Duodenal mucosa (tissue), 2 donors: ENCODE data around the gene GSTM1.

Experiments
- H3K27ac ChIP-seq: one replicate; pipeline ENCODE4 v1.7.0; 2013; ENCODE audit warnings: low read depth, low read length
- H3K27me3 ChIP-seq, 2 donors: one replicate each; pipeline ENCODE4 v1.7.0; 2013; ENCODE audit warnings: low read length in 2 of 2, control low read depth in 1 of 2; ENCODE audit not compliant: insufficient read depth in 2 of 2, control insufficient read depth in 1 of 2
- H3K36me3 ChIP-seq, 2 donors: one replicate each; pipeline ENCODE4 v1.7.0; 2013; ENCODE audit warnings: low read length in 2 of 2, control low read depth in 1 of 2; ENCODE audit not compliant: insufficient read depth in 2 of 2, control insufficient read depth in 1 of 2
- H3K4me1 ChIP-seq, 2 donors: one replicate each; pipeline ENCODE4 v1.7.0; 2013; ENCODE audit warnings: low read length in 2 of 2, control low read depth in 1 of 2; ENCODE audit not compliant: insufficient read depth in 2 of 2, control insufficient read depth in 1 of 2
- H3K4me3 ChIP-seq, 2 donors: one replicate each; pipeline ENCODE4 v1.7.0; 2013; ENCODE audit warnings: low read length in 2 of 2, low read depth in 1 of 2
- H3K9ac ChIP-seq, 2 donors: one replicate each; pipeline ENCODE4 v1.7.0; 2013; ENCODE audit warnings: low read length in 2 of 2, low read depth in 1 of 2
- H3K9me3 ChIP-seq, 2 donors: one replicate each; pipeline ENCODE4 v1.7.0; 2013; ENCODE audit warnings: low read length in 2 of 2, control low read depth in 1 of 2; ENCODE audit not compliant: control insufficient read depth in 1 of 2

The GSTM1 gene

DNA sequence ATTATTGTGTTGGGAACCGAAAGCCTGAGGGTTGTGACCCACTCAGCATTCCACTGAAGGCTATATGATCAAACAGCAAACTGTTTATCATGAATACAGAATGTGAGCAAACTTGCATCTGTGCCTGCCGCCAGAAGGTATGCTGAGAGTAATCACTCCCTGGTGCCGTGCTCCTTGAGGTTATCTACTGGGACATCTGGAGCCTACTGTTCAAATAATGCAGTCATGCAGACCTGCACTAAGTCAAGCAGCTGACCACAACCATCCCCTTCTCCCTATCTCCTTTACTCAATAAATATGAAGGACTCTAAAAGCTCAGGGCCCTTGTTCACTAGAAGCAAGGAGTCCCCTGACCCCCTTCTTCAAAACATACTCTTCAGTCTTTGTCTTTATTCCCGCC is 37.9 kb downstream of the GSTM1 start:
- Histone ChIP-seq H3K27ac (no peak overlapping the region), H3K9me3 (no peaks in the 10 kb centered on the region)

DNA sequence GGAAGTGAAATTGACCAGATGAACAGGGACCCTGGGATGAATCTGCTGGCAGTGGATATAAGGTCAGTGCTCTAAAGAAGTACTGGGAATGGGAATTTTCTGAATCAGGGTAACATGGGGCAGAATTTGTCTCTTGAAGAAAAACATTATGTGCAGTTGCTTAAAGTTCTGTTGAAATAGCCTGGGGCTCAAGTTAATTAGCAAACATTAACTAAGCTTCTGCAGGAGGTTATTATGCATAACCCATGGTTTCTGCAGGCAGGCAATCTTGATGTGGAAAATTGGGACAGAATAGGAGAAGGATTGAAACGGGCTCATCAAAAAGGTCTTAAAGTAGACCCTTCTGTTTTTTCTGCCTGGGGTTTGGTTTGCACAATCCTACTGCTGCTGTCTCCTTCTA is 38.4 kb downstream of the GSTM1 start:
- peaks cover 0 to 2% of the 10 kb centered on the region in 2 donors for H3K4me1 ChIP-seq
- H3K9ac ChIP-seq, result no peak overlapping the region
- no peaks in the 10 kb centered on the region for H3K36me3 ChIP-seq
- no peaks in the 10 kb centered on the region for H3K9me3 ChIP-seq
- no peak overlapping the region for H3K27ac ChIP-seq
- no peak overlapping the region for H3K4me3 ChIP-seq
- H3K27me3 ChIP-seq, result no peaks in the 10 kb centered on the region

More for the DNA sequence above, 37.9 kb downstream of the GSTM1 start:
- no peak overlapping the region for H3K4me3 ChIP-seq
- no peak overlapping the region for H3K9ac ChIP-seq
- no peaks in the 10 kb centered on the region for H3K36me3 ChIP-seq
- no peaks in the 10 kb centered on the region for H3K27me3 ChIP-seq
- no peaks in the 10 kb centered on the region for H3K4me1 ChIP-seq

DNA sequence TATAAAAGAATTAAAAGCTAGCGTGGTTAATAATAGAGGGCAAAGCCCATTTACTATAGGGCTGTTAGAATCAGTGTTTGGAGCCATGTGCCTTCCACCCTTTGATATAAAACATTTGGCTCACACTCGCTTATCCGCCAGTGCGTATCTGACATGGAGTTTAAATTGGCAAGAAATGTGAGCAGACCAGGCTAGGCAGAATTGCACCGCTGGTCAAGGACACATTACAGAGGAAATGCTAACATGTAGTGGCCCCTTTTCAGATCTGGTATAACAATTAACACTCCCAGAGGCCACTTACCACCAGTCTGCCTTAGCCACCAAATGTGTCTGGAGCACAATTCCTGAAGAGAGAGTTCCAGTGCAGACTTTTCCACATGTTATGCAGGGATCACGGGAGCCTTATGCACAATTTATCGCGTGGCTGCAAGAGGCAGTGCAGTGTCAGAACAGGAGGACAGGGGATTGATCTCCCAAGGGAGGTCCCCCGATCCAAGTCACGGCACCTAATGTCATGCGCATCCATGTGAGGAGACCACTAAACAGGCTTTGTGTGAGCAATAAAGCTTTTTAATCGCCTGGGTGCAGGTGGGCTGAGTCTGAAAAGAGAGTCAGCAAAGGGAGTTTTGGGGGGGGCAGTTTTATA is 39.2 kb downstream of the GSTM1 start:
- H3K27ac ChIP-seq, result no peak overlapping the region
- H3K9me3 ChIP-seq, result no peaks in the 10 kb centered on the region
- H3K4me1 ChIP-seq, result peaks cover 4 to 5% of the 10 kb centered on the region in 2 donors
- H3K9ac ChIP-seq, result no peak overlapping the region
- no peaks in the 10 kb centered on the region for H3K36me3 ChIP-seq
- H3K27me3 ChIP-seq, result no peaks in the 10 kb centered on the region
- no peak overlapping the region for H3K4me3 ChIP-seq

DNA sequence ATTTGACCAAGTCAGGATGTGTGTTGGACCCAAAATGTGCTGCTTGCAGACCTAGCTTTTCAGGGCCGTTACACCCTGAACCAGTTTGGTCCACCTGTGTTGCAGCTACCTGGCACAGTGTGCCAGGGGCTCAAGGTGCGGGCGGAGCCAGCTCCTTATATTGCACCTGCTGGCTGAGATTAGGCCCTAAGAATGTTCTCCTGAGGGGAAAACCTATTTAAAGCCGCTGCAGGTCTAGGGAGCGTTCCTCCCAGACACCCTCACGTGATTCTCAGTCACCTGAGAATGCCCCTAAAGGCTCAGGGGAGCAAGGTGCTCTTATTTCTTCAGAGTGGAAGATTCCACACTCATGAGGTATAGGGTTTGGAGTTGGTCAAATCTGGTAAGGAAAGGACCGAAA is 41.3 kb downstream of the GSTM1 start:
- H3K9me3 ChIP-seq, result no peaks in the 10 kb centered on the region
- no peak overlapping the region for H3K27ac ChIP-seq
- H3K9ac ChIP-seq, result no peak overlapping the region
- H3K27me3 ChIP-seq, result no peaks in the 10 kb centered on the region
- H3K36me3 ChIP-seq, result no peaks in the 10 kb centered on the region
- peaks cover 15 to 18% of the 10 kb centered on the region in 2 donors for H3K4me1 ChIP-seq
- no peak overlapping the region for H3K4me3 ChIP-seq

DNA sequence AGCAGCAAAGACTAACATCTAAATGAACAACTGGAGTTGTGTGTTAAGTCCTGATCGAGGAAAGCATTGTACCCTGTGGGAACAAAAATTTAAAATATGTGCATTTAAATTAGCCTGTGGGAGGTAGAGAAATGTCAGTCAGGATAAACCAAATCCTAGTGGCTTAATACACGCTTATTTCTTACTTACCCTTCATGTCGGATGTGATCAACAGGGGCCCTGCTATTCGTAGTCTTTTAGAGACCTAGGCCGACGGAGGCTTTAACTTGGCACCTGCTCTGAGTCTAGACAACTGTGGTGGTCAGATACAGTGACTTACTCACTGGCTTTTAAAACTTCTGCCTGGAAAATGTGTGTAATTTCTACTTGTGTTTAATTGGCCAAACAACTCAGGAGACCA is 43.0 kb downstream of the GSTM1 start:
- no peak overlapping the region for H3K4me3 ChIP-seq
- H3K9me3 ChIP-seq, result no peaks in the 10 kb centered on the region
- no peak overlapping the region for H3K27ac ChIP-seq
- H3K27me3 ChIP-seq, result no peaks in the 10 kb centered on the region
- H3K36me3 ChIP-seq, result no peaks in the 10 kb centered on the region
- H3K9ac ChIP-seq, result no peak overlapping the region
- peaks cover 15 to 18% of the 10 kb centered on the region in 2 donors for H3K4me1 ChIP-seq

DNA sequence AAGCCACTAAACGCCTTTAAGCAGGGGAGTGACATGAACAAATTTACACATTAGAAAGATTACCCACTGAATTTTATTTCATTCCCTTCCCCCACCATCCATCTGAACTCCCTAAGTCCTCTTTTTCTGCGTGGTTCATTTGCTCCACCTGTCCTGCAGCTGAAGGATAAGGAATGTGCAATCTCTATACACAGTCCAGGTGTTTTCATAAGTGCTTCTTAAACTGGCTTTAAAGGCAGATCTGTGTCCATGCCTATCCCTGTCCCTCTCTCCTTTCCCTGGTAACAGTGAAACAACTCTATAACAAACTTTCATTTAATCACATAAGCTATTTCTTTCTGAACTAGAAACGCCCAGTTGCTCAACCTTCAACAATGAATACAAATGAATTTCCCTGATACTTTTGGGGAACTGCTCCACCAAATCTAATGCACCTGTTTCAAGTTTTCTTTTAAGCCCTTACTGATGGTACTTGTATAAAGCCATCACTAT is 44.8 kb downstream of the GSTM1 start:
- Histone ChIP-seq H3K27me3 (no peaks in the 10 kb centered on the region), H3K9ac (peak overlapping the region; percentile 12 to 38), H3K4me1 (peaks cover 15 to 18% of the 10 kb centered on the region in 2 donors), H3K36me3 (peaks cover 6 to 11% of the 10 kb centered on the region in 2 donors), H3K27ac (no peak overlapping the region), H3K9me3 (no peaks in the 10 kb centered on the region), H3K4me3 (peak overlapping the region in 1 of 2 donors; percentile 9)

DNA sequence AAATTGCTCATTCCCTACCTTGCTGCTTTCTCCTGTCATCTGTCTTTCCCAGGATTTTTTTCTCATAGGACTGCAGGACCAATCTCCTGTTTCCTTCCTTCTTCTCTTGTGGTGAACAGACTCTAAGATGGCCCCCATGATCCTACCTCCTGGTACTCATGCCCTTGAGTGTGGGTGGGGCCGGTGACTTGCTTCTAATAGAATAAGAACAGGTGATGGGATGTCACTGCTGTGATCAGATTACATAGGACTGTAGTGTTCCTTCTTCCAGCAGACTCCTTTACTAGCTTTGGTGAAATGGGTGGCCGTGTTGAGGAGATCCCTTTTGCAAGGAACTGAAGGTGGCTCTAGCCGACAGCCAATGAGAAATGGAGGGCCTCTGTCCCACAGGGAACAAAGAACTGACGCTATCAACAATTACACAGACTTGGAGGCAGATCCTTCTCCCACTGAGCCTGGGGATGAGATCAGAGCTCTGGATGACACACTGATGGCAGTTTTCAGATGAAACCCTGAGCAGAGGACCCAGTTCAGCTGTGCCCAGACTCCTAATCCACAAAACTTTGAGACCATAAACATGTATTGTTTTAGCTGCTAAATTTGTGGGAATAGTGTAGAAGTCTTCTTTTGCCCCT is 45.7 kb downstream of the GSTM1 start:
- Histone ChIP-seq H3K27ac (no peak overlapping the region), H3K9ac (no peak overlapping the region), H3K9me3 (no peaks in the 10 kb centered on the region), H3K4me3 (no peak overlapping the region), H3K36me3 (peaks cover 13 to 19% of the 10 kb centered on the region in 2 donors), H3K27me3 (no peaks in the 10 kb centered on the region), H3K4me1 (peaks cover 15 to 18% of the 10 kb centered on the region in 2 donors)

DNA sequence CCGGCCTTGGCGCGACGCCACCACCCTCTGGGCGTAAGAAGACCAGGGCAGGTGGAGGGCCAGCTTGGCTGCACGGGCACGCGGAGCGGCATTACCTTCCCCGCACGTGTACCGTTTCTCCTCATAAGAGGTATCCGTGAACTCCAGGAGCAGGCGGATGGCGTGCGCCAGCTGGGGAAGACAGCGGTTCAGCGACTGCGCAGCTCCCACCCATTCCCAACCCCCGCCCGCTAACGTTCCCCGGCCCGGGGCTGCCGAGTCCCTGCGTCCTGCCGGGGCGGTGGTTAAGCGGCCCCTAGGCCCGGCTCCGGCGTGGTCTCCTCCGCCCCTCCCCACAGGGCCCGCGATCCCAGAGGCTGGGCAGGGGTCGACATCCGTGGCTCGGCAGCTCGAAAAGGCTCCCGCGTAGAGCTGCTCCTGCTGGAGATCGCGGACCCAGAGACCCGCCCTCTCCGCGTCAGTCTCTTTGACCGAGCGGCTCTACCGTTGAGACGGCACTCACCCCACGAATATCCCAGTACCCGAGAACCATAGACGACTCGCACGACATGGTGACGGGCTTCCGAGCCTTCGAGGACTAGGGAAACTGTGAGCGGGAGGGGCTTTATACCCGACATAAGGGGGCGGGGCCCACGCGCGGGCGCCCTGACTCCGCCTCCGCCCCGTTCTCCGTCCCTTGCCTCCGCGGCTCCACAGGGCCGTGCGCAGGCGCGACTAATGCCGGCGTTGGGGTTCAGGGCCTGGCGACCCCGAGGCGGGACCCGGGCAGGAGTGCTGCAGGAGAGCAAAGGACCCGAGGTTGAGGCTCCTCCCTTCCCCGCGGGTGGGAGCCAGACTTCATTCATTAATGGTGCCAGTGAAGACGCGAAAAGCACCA is 52.4 kb downstream of the GSTM1 start:
- Histone ChIP-seq H3K9ac (peak overlapping the region; percentile 75 to 76), H3K36me3 (peaks cover 13 to 19% of the 10 kb centered on the region in 2 donors), H3K4me1 (peaks cover 5 to 18% of the 10 kb centered on the region in 2 donors), H3K27me3 (no peaks in the 10 kb centered on the region), H3K27ac (peak overlapping the region; percentile 79), H3K4me3 (peak overlapping the region; percentile 69 to 82), H3K9me3 (no peaks in the 10 kb centered on the region)

DNA sequence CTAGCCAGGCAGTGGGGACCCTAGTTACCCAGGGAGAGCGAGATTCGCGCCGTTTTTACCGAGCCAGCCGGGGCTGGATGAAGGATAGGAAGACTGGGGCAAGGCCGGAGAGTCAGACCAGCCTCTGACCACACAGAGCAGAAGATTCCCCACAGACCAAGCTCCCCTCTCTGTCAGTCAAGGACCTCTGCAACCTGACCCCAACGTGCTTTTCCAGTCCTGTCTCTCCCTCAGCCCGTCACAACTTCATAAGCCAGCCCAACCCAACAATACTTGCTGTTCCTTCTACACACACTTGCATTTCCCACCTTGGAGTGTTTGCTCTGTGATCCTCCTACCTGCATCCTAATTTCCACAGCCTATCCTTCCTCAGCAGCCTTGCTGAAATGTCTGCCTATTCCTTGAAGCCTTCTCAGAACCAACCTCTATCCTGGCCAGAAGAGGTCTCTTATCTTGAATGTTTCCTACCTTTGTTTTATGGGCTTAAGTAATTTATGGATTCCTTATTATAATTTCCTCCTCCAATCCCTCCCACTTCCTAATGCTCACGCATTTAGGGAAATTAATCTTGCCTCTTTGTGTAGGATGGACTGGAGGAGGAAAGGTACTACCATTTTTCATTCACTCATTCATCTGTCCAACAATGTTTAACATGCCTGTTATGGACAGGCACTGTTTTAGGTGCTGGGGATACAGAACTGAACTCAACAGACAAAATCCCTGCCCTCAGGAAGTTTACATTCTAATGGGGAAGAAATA is 53.2 kb downstream of the GSTM1 start, which contains the start of gene GSTM3:
GSTM3 (minus strand) TSS at position 424 of the 759 bp plus-strand sequence. CDS start 751 bp downstream, outside the sequence.
- Histone ChIP-seq H3K4me1 (peaks cover 5 to 18% of the 10 kb centered on the region in 2 donors), H3K27me3 (no peaks in the 10 kb centered on the region), H3K36me3 (peaks cover 13 to 19% of the 10 kb centered on the region in 2 donors), H3K27ac (peak within 1 kb of the TSS; percentile 79), H3K4me3 (peak within 1 kb of the TSS; percentile 69 to 82), H3K9me3 (no peaks in the 10 kb centered on the region), H3K9ac (peak within 1 kb of the TSS; percentile 75 to 76)
